HG03039 (cell line): ENCODE results near the gene GARS1.
A peak's percentile ranks its signal among the peaks of the same experiment; 100 is the strongest.
"Not testable (repeated sequence)": the region's sequence is repeated elsewhere in the genome, so short reads cannot be mapped to it uniquely, and the experiment has no call there.

Experiments used
- ATAC-seq: cut with Tn5 transposase; IDR thresholded peaks from one replicate; pipeline ENCODE4 v1.9.1; 2021; ENCODE audit warnings: mild to moderate bottlenecking, moderate library complexity; ENCODE audit not compliant: unreplicated experiment

Gene GARS1

DNA sequence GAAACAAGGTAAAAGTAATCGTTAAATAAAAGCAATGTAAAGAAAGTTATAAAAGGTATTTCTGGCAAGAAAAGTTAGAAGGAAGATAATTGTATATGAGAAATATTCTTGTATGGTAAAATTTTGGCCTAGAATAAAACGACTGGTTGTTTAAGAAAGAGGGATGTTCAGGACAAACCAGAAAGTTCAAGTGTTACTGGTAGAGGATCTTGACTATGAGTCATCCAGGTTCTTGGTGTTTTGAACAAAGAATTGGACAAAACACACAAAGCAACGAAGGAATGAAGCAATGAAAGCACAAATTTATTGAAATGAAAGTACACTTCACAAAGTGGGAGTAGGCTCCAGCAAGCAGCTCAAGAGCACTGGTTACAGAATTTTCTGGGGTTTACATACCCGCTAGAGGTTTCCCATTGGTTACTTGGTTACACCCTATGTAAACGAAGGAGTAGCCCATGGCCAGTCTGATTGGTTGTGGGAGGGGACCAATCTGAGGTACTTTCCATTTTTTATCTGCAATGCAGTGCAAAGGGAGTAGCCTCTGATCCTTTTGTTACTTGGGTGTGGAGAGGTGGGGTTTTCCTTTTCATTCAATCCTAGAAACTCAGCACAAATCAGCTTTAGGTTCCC lies 22.4 kb upstream of the GARS1 start:
- no peak for ATAC-seq

- ATAC-seq = no peak
These were observed 18.8 kb upstream of the GARS1 start for GRCh38 chr7:30575910-30576309.

DNA sequence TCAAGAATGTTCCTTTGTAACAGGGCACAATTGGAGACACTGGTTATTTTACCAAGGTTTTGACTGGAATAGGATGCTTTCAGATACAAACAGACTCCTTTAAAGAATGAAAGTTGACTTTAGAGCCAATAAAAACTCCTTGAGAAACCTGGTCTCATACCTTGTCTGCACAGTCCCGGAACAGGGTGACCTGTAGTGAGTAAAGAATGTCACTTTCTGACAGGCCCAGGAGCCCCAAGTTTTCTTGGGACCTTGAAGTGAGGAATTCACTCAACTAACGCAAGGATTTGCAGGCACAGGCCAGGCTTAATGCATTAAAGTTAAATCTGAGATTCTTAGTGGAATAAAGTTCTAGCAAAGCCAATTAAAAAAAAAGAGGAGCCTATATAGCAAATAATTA lies 11.5 kb upstream of the GARS1 start:
- no peak for ATAC-seq

DNA sequence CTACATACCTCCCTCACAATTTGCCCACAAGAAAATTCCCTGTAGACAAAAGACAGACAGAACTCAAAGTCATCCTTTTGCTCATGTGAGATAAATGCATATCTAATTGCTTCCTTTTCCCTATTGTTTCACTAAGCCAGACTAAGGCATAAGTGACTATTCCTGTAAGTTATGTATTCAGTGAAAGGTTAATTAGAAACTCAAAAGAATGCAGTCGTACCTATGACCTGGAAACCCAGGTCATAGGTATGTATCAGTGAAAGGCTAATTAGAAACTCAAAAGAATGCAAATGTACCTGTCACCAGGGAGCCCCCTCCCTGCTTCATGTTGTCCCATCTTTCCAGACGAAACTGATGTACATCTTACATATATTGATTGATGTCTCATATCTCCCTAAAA lies 10.3 kb upstream of the GARS1 start:
- ATAC-seq = no peak

GRCh38 chr7:30584965-30585364 lies 9.7 kb upstream of the GARS1 start:
- ATAC-seq = no peak

- ATAC-seq = no peak
These were observed 9.0 kb upstream of the GARS1 start for GRCh38 chr7:30585675-30586074.

DNA sequence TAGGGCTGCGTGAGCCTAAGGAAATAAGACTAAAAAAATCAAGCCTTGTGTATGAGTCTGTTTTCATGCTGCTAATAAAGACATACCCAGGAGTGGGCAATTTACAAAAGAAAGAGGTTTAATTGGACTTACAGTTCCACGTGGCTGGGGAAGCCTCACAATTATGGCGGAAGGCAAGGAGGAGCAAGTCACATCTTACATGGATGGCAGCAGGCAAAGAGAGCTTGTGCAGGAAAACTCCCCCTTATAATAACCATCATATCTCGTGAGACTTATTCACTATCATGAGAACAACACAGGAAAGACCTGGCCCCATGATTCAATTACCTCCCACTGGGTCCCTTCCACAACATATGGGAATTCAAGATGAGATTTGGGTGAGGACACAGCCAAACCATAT lies 7.1 kb upstream of the GARS1 start:
- ATAC-seq = not testable (repeated sequence)

- no peak for ATAC-seq
These were observed 5.6 kb upstream of the GARS1 start for GRCh38 chr7:30589111-30589510.

- peak; percentile 24 for ATAC-seq
These were observed 584 bp upstream of the GARS1 start for GRCh38 chr7:30594048-30594539.

DNA sequence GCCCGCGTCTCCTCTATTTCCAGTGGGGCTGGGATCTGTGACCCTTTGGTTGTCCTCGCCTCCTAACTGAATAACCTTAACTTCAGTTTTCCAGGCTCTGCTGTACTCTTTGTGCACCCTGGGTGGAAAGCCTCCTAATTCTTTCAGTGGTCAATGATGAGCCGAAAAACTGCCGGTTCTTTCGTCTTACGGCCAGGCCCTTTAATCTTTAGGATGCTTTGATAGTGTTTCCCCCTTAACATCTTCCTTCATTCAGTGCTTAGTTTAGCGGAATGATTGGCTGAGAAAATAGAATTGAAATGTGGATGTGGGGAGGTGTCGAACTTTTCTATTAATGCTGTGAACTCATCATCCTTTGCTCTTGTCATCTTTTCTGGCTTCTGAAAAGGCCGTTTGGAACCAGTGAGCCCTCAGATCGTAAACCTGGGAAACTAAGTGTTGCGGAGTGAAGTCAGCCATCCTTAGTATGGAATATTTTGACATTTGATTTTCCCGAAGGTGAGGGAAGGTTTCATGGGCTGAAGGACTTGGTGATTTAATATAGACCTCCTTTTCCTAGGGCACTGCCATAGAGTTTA lies 847 bp downstream of the GARS1 start:
- no peak for ATAC-seq

- ATAC-seq = no peak
These were observed 1.4 kb downstream of the GARS1 start for GRCh38 chr7:30596014-30596641.

DNA sequence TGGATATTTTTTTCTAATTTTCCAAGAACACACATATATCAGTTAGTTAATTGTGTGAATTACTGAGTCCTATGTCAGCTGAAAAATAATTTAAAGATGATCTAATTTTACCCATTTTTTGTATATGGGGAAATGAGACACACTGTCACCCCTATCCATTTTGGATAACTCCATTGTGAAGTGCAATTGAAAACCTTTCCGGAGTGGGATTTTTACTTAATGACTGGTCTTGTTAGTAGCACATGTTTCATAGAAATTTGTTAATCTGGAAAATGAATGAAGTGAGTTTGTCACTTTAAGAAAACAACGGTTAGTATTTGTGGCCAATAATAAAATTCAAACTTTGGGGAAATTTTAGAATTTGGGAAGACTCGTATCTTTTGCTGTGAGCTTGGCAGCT lies 2.0 kb downstream of the GARS1 start:
- ATAC-seq = no peak

GRCh38 chr7:30598121-30598876 lies 3.6 kb downstream of the GARS1 start:
- no peak for ATAC-seq

- ATAC-seq = no peak
These were observed 10.2 kb downstream of the GARS1 start for GRCh38 chr7:30604901-30605300.

- no peak for ATAC-seq
These were observed 11.2 kb downstream of the GARS1 start for GRCh38 chr7:30605832-30606231.

GRCh38 chr7:30612658-30613265 lies 18.1 kb downstream of the GARS1 start:
- no peak for ATAC-seq

DNA sequence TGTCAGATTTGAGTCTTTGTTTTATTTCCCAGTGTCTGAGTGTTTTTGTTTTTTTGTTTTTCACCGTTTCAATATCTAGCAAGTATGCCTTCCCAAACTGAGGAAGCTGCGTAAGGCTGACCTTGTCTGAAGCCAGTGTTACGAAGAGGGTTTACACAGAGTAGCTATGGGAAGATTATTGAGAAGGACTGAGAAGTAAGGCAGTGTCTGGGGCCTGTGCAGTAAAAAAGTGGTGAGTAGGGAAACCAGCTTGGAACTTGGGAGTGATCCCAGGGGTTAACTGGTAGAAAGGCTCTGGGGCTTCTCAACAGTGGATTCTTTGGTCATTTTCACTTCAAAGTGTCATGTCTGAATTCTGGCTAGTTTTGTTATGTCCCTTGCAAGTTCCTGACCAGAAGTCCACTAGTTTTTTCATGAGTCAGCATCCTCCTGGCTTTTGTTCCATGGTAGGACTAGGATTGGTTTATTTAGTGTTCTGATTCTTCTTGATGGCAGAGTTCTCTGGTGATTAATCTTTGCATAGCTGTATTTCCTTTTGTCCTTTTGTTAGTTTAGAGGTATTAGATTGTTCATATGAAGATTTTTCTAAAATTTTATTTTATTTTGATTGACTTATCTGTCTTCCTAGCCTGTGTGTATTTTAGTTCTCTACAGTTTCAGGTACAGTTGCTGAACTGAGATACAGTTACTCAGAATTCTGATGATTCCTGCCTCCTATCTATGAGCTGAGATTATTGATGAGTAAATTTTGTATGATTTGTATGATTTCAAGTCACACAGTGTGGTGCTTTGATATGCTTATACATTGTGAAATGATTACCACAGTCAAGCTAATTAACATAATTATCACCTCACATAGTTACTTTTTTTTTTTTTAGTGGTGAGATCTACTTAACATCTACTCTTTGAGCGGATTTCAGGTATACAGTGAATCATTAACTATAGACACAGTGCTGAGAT lies 19.0 kb downstream of the GARS1 start:
- ATAC-seq = no peak

GRCh38 chr7:30616318-30616717 lies 21.6 kb downstream of the GARS1 start:
- no peak for ATAC-seq

DNA sequence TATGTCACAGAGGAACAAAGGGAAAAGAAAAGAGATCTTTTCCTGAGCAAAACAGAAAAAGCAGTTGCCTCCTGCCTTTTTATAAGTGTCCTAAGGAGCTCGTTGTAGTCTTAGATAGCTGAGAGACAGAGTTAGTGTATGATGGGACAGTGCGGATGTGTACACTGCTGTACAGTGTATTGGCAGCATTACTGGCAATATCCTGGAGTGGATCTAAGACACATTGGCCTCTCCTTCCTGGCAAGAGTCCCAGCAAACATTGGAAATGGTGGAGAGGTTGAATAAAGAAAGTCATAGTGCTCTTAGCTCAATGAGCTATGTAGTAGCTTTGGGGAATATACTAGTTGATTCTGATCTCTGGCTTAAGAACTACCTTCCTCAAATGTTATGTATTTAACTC lies 22.7 kb downstream of the GARS1 start:
- no peak for ATAC-seq

GRCh38 chr7:30618080-30618676 lies 23.5 kb downstream of the GARS1 start:
- ATAC-seq = no peak
